ENCODE data around the gene CCDC54. TPM values are rescaled to one million over a fixed set of nuclear protein-coding genes. Genes with fewer than 3 reads are reported as not detected.

CCDC54 gene
- total RNA-seq, 4 donors from 2014 or later: not detected

DNA sequence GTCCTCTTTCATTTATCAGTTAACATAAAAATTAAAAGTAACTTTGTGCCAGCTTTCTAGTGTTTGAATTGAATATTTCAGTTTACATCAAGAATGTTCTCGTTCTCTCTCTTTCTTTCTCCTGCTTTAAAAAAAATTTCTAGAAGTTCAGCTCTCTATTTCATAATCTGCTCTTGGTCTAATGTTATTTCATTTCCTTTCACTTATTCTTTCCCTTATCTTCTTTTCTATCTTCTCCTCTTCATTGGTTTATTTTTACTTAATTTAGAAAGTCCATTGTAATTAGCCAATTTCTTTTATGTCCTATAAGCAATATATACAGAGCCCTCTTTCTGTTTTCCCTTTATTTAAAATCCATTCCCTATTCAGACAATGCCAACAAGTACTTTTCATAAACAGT lies 44.6 kb downstream of the CCDC54 start:
- H3K4me3 ChIP-seq (ENCODE audit: low read depth, poor library complexity, severe bottlenecking): no peak overlapping the region
- intact Hi-C loops (cut with DNase I; ENCODE audit: low total_unique reads): loop anchor here (10.0 kb wide), 1 partner anchor 147 kb away; no protein-coding TSS in a partner anchor
- TF ChIP-seq POLR2A (IDR thresholded peaks at IDR 0.05): no peak
- no peak for TF ChIP-seq CTCF (IDR thresholded peaks at IDR 0.05)
- 84 to 94% methylated on average over 1 of the region's 1 CpG for WGBS, 2 donors
- no peak for DNase-seq (ENCODE audit: low spot score in 2 of 2)

DNA sequence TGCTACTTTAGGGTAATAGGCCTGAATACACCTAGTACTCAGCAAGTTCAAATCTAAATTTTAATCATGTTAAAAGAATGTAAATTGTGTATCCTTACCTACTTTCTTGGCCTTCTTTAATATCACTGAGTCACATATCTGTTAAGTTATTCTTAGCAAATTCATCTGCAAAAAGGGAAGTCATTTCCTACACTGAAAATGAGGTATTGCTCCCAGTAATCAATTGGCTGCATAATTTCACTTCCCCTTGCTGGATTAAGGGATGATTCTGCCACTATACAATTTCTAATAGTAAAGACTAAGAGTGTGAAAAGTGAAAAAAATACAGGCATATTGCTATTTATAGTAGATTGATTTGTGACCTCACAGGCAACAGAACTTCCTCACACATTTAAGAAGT lies 47.8 kb downstream of the CCDC54 start:
- H3K4me3 ChIP-seq (ENCODE audit: low read depth, poor library complexity, severe bottlenecking): no peak overlapping the region
- TF ChIP-seq CTCF (IDR thresholded peaks at IDR 0.05): no peak
- TF ChIP-seq POLR2A (IDR thresholded peaks at IDR 0.05): no peak
- intact Hi-C loops (cut with DNase I; ENCODE audit: low total_unique reads): loop anchor here (10.0 kb wide), 1 partner anchor 150 kb away; no protein-coding TSS in a partner anchor
- DNase-seq (ENCODE audit: low spot score in 2 of 2): no peak

DNA sequence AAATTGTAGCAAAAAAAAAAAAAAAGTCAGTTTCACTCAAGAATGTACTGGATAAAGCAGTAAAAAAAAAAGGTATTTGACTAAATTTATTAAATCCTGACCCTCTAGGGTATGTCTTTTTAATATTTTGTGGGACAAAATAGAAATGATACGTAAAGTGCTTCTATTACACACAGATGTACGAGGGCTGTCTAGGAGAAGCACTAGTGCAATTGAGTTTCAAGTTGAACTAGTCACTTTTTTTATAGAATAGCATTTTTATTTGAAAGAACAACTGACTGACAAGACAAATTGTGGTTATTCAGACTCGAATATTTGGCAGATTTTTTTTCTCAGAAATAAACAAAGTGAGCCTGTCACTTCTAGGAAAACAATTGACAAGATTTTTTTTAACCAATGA lies 49.0 kb downstream of the CCDC54 start:
- no peak overlapping the region for H3K4me3 ChIP-seq (ENCODE audit: low read depth, poor library complexity, severe bottlenecking)
- intact Hi-C loops (cut with DNase I; ENCODE audit: low total_unique reads): loop anchor here (10.0 kb wide), 1 partner anchor 151 kb away; no protein-coding TSS in a partner anchor
- TF ChIP-seq POLR2A (IDR thresholded peaks at IDR 0.05) (no peak), CTCF (IDR thresholded peaks at IDR 0.05) (no peak)
- 68 to 70% methylated on average over 3 of the region's 3 CpGs for WGBS, 2 donors
- no peak for DNase-seq (ENCODE audit: low spot score in 2 of 2)

Other genes starting within 250 kb of the CCDC54 start
- 10 to 100 TPM; 26.5 to 45.8 (median 28.0) TPM for gene BBX, start 145.5 kb downstream of the CCDC54 start, total RNA-seq

All from lower leg skin (tissue), 4 donors.